Chondrocyte (in vitro differentiated cells): ENCODE data around the gene MYL9. TPM values are rescaled to one million over a fixed set of nuclear protein-coding genes. Genes with fewer than 3 reads are reported as not detected.

Experiments used
- DNase-seq: peaks from one replicate; pipeline ENCODE4 v3.0.0; 2021; ENCODE audit warnings: mixed read lengths, low spot score
- H3K27ac Mint-ChIP-seq: one replicate; pipeline ENCODE4 v1.8.0; 2021; ENCODE audit warnings: mild to moderate bottlenecking, moderate library complexity, mixed read lengths; ENCODE audit not compliant: unreplicated experiment
- H3K27me3 Mint-ChIP-seq: 2 replicates; pipeline ENCODE4 v1.8.0; 2021; ENCODE audit warnings: low read depth, mixed read lengths
- H3K36me3 Mint-ChIP-seq: 2 replicates; pipeline ENCODE4 v1.8.0; 2021; ENCODE audit warnings: low read depth, mixed read lengths
- H3K4me1 Mint-ChIP-seq: 2 replicates; pipeline ENCODE4 v1.8.0; 2021; ENCODE audit warnings: low read depth, mild to moderate bottlenecking, mixed read lengths
- H3K4me3 Mint-ChIP-seq: one replicate; pipeline ENCODE4 v1.8.0; 2021; ENCODE audit warnings: mild to moderate bottlenecking, moderate library complexity, mixed read lengths; ENCODE audit not compliant: unreplicated experiment
- H3K9me3 Mint-ChIP-seq: 2 replicates; pipeline ENCODE4 v1.8.0; 2021; ENCODE audit warnings: low read depth, mixed read lengths
- CTCF ChIP-seq: fragments of 200-600 bp; sonication (generic); IDR thresholded peaks from 2 replicates; pipeline ENCODE4 v1.5.0; 2021; ENCODE audit warnings: antibody characterized with exemption, mild to moderate bottlenecking, moderate library complexity
- total RNA-seq: library from RNA; stranded (reverse); gene quantifications from 3 replicates; pipeline ENCODE4 v1.2.1, GENCODE V29; 2021

The MYL9 gene
- total RNA-seq, 1 donor from 2014 or later: 1,930 TPM

- H3K4me1 Mint-ChIP-seq: peaks cover 55% of the 10 kb centered on the region
- H3K27me3 Mint-ChIP-seq: no peaks in the 10 kb centered on the region
- no peak for TF ChIP-seq CTCF
- H3K9me3 Mint-ChIP-seq: no peaks in the 10 kb centered on the region
- peaks cover 22% of the 10 kb centered on the region for H3K36me3 Mint-ChIP-seq
- no peak overlapping the region for H3K4me3 Mint-ChIP-seq
- H3K27ac Mint-ChIP-seq: peak overlapping the region; percentile 59
- no peak for DNase-seq
Measured at GRCh38 chr20:36547186-36548005, 6.1 kb downstream of the MYL9 start.

GRCh38 chr20:36548006-36548315, 6.6 kb downstream of the MYL9 start:
- Mint-ChIP-seq H3K27ac (peak overlapping the region; percentile 63), H3K36me3 (peaks cover 22% of the 10 kb centered on the region), H3K27me3 (no peaks in the 10 kb centered on the region)

GRCh38 chr20:36548704-36549627, 7.6 kb downstream of the MYL9 start:
- Mint-ChIP-seq H3K4me1 (peaks cover 39% of the 10 kb centered on the region), H3K36me3 (peaks cover 22% of the 10 kb centered on the region), H3K4me3 (no peak overlapping the region), H3K27me3 (no peaks in the 10 kb centered on the region), H3K27ac (peak overlapping the region; percentile 63), H3K9me3 (no peaks in the 10 kb centered on the region)
- TF ChIP-seq CTCF: no peak
- no peak for DNase-seq

More at GRCh38 chr20:36548006-36548315, 6.6 kb downstream of the MYL9 start:
- peak; percentile 44 for TF ChIP-seq CTCF
- DNase-seq: no peak
- peaks cover 49% of the 10 kb centered on the region for H3K4me1 Mint-ChIP-seq
- no peak overlapping the region for H3K4me3 Mint-ChIP-seq
- H3K9me3 Mint-ChIP-seq: no peaks in the 10 kb centered on the region

GRCh38 chr20:36549628-36549941, 8.3 kb downstream of the MYL9 start:
- no peak for TF ChIP-seq CTCF
- Mint-ChIP-seq H3K27ac (peak overlapping the region; percentile 58), H3K36me3 (peaks cover 20% of the 10 kb centered on the region), H3K9me3 (no peaks in the 10 kb centered on the region), H3K4me3 (no peak overlapping the region), H3K4me1 (peaks cover 33% of the 10 kb centered on the region), H3K27me3 (no peaks in the 10 kb centered on the region)
- no peak for DNase-seq

GRCh38 chr20:36549942-36550789, 8.8 kb downstream of the MYL9 start:
- H3K9me3 Mint-ChIP-seq: no peaks in the 10 kb centered on the region
- peaks cover 28% of the 10 kb centered on the region for H3K4me1 Mint-ChIP-seq
- DNase-seq: no peak
- peak overlapping the region; percentile 78 for H3K27ac Mint-ChIP-seq
- peaks cover 15% of the 10 kb centered on the region for H3K36me3 Mint-ChIP-seq
- H3K4me3 Mint-ChIP-seq: no peak overlapping the region
- TF ChIP-seq CTCF: no peak
- no peaks in the 10 kb centered on the region for H3K27me3 Mint-ChIP-seq
